H1 (cell line): ENCODE results near the gene REPS1. TPM values are rescaled to one million over a fixed set of nuclear protein-coding genes. Genes with fewer than 3 reads are reported as not detected.

Experiments used
- CHD1 ChIP-seq: IDR thresholded peaks from 2 replicates; pipeline ENCODE4 v1.6.1; 2012; ENCODE audit warnings: low read depth, low read length, improper control_type of control experiment
- polyA plus RNA-seq, 7 experiments: library from polyadenylated mRNA; depleted of rRNA in 3 of 7; stranded (reverse) in 5 of 7; unstranded in 2 of 7; fragments of >200 nt in 5 of 7; fragments of 200-250 nt in 2 of 7; gene quantifications; 1 replicate in 5 of 7; 2 replicates in 1 of 7; 4 replicates in 1 of 7; pipeline versions ENCODE4 v1.2.1 to v1.2.3, GENCODE V29; 2011 to 2013; ENCODE audit warnings: missing spikeins in 2 of 7, mixed read lengths in 2 of 7
- total RNA-seq: library from RNA; stranded (reverse); fragmentation: NEBNext Ultra II Directional; extraction: Animal tissue kit (Norgen Biotek cat#: 25700); gene quantifications from 2 replicates; pipeline ENCODE4 v1.2.1, GENCODE V29; 2021
- TF ChIP-seq, protein P1 (sequence below), 3 experiments: IDR thresholded peaks; 1 replicate in 2 of 3; 2 replicates in 1 of 3; pipeline versions ENCODE4 v1.5.1 to v1.6.1; 2011; ENCODE audit warnings: low read length in 3 of 3, mild to moderate bottlenecking in 3 of 3, inconsistent platforms in 2 of 3, low read depth in 1 of 3, moderate library complexity in 1 of 3; ENCODE audit not compliant: insufficient read depth in 1 of 3; ENCODE audit errors: control extremely low read depth in 1 of 3
- TF ChIP-seq, protein P2 (sequence below): IDR thresholded peaks from 2 replicates; pipeline ENCODE4 v1.6.1; 2012; ENCODE audit warnings: low read length, inconsistent platforms

The REPS1 gene
- total and polyA plus RNA-seq, 2 of the 8 experiments (the other 6 are each of a cell fraction or from before 2014, with no cell fraction given): 52.1 to 68.9 TPM

DNA sequence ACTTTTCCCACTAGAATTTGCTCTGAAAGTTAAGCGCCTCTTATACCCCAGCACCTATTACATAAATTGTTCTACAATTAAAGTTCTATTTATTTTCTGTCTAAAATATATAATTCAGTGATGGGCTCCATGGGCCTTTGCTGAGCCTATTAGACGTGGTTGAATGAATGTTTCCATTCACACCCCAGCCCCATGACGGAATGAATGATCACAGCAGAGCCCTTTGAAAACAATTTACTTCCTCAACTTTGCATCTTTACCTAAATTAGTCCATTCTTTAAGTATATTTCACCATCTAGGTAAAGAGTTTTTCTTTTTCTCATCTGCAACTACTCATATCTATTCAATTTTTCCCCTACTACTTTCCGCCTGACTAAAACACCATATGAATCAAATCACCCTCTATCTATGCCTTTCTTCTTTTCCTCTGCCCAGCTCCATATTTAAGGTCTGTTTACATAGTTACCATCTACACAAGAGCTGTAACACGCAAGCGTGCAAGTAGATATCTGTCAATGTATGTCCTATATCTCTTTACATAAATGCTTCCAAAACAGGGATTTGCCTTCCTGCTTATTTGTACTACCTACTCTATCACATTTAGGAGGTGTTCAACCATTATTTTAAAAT, 122.5 kb downstream of the REPS1 start (continued):
- TF ChIP-seq CHD1: no peak
- TF ChIP-seq, protein P1, sequence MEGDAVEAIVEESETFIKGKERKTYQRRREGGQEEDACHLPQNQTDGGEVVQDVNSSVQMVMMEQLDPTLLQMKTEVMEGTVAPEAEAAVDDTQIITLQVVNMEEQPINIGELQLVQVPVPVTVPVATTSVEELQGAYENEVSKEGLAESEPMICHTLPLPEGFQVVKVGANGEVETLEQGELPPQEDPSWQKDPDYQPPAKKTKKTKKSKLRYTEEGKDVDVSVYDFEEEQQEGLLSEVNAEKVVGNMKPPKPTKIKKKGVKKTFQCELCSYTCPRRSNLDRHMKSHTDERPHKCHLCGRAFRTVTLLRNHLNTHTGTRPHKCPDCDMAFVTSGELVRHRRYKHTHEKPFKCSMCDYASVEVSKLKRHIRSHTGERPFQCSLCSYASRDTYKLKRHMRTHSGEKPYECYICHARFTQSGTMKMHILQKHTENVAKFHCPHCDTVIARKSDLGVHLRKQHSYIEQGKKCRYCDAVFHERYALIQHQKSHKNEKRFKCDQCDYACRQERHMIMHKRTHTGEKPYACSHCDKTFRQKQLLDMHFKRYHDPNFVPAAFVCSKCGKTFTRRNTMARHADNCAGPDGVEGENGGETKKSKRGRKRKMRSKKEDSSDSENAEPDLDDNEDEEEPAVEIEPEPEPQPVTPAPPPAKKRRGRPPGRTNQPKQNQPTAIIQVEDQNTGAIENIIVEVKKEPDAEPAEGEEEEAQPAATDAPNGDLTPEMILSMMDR (IDR thresholded peaks at IDR 0.05; ENCODE audit: control extremely low read depth in 1 of 3, insufficient read depth in 1 of 3, low read depth in 1 of 3, low read length in 3 of 3): no peak
- TF ChIP-seq, protein P2, sequence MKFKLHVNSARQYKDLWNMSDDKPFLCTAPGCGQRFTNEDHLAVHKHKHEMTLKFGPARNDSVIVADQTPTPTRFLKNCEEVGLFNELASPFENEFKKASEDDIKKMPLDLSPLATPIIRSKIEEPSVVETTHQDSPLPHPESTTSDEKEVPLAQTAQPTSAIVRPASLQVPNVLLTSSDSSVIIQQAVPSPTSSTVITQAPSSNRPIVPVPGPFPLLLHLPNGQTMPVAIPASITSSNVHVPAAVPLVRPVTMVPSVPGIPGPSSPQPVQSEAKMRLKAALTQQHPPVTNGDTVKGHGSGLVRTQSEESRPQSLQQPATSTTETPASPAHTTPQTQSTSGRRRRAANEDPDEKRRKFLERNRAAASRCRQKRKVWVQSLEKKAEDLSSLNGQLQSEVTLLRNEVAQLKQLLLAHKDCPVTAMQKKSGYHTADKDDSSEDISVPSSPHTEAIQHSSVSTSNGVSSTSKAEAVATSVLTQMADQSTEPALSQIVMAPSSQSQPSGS: no peak
- TF ChIP-seq, all 59 proteins: peak for 0
